ENCODE measurements around the gene FAM53A.
"Not testable (repeated sequence)": the region's sequence is repeated elsewhere in the genome, so short reads cannot be mapped to it uniquely, and the experiment has no call there.

- not testable (repeated sequence) for TF ChIP-seq FOXM1 (IDR thresholded peaks at IDR 0.05; ENCODE audit: borderline replicate concordance); SUZ12 (IDR thresholded peaks at IDR 0.05); FOXA1 (IDR thresholded peaks at IDR 0.05); ELF4 (IDR thresholded peaks at IDR 0.05); LEF1 (IDR thresholded peaks at IDR 0.05; ENCODE audit: borderline replicate concordance)
- TF ChIP-seq, protein P1, sequence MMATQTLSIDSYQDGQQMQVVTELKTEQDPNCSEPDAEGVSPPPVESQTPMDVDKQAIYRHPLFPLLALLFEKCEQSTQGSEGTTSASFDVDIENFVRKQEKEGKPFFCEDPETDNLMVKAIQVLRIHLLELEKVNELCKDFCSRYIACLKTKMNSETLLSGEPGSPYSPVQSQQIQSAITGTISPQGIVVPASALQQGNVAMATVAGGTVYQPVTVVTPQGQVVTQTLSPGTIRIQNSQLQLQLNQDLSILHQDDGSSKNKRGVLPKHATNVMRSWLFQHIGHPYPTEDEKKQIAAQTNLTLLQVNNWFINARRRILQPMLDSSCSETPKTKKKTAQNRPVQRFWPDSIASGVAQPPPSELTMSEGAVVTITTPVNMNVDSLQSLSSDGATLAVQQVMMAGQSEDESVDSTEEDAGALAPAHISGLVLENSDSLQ (IDR thresholded peaks at IDR 0.05): not testable (repeated sequence)
These were observed 17.6 kb upstream of the FAM53A start for GRCh38 chr4:1701671-1702070.
